Stimulated activated CD4-positive, alpha-beta T cell treated with anti-CD3 and anti-CD28 coated beads, Interleukin-15, amount 100 ng/mL, for 1 hour (primary cell): ENCODE results near the gene PKD1L1.

ENCODE experiments used
- DNase-seq, 2 donors: peaks; one replicate each; pipeline ENCODE4 v3.0.0-alpha.2; 2020; ENCODE audit warnings: low read depth in 1 of 2, low spot score in 1 of 2

PKD1L1 gene

GRCh38 chr7:47743965-47744591 is 204.2 kb downstream of the PKD1L1 start:
- DNase-seq = no peak

GRCh38 chr7:47741984-47742383 is 206.3 kb downstream of the PKD1L1 start:
- no peak for DNase-seq

DNA sequence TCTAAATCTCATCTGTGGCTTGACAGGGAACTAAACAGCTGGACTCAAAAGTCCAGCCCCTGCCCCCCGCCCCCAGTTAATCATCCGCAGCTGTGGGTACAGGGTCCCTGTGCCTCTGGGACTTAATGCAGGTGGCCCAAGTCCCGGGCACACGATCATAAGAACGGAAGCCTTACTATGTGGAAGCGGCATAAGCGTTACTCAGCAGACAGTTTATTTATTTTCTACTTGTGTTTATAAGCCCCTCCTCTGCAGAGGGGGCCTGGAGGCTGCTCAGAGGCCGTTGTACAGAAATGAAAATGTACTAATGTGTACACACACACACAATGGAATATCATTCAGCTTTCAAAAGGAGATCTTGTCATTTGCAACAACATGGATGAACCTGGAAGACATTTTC is 208.4 kb downstream of the PKD1L1 start:
- no peak for DNase-seq

DNA sequence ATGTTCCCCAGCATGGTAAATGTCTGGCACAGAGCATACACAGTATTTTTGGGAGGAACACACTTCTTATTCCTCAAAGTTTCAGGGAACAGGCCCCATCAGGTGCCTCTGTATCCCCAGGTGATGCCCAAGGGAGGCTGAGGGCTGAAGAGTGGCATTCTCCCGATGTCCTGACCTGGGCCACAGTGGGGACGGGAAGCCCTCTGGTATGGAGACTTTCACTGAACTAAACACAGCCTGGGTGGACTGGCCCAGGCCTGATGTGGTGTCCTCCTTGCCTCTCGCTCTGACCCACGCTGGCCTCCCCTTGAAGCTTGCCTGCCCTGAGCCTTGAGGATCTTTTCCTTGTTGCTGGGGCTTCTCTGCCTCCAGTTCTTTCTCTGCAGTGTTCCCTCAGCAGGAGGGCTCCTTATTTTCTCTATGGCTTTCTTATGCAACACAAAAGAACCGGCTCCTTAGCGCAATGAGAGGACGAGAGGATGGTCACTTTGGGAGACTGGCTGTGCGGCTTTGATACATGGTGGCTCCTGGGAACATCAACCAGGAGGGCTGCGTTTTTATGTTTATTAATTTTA is 208.9 kb downstream of the PKD1L1 start:
- DNase-seq = no peak

DNA sequence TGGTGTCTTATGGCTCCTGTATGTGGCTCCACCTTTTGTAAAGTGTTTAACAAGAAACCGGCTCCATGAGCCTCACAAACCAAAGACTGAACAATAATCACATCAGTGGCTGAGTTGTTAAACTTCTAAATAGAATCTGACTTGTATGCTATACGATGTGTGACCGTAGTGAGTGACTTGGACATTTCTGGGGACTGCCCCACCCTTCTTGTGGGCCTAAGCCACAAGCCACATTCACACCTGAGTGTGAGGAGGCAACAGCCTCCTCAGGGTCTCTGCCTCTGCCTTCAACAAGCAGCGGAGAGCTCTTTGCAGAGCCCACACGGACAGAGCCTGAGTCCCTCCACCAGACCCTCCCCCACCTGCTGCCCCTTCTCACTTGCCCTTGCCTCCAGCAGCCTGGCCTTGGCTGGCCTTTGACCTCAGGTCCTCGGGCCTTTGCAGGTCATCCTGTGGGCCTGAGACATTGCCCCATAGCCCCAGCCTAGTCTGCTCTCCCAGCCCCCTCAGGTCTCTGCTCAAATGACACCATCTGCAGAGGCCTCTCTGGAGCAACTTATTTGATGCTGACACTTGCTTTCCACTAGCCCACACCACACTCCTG is 209.6 kb downstream of the PKD1L1 start:
- no peak for DNase-seq

DNA sequence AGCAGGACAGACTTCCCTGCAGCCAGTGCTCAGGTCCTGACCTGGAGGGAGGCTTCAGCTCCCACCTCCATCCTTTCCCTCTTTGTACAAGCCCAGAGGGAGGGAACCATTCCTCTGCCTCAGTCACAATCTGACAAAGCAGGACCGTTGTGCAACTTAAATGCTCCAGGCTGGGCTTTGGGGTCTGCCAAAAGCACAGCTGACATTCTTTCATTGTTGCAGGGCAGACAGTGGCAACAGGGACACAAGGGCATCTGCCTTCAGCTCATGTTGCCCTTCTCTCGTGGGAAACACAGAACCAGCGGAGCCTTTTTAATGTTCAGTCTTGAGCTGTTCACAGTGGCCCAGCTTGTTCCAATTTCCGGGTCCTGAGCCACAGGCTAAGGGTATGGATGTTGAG is 210.7 kb downstream of the PKD1L1 start:
- DNase-seq = no peak

DNA sequence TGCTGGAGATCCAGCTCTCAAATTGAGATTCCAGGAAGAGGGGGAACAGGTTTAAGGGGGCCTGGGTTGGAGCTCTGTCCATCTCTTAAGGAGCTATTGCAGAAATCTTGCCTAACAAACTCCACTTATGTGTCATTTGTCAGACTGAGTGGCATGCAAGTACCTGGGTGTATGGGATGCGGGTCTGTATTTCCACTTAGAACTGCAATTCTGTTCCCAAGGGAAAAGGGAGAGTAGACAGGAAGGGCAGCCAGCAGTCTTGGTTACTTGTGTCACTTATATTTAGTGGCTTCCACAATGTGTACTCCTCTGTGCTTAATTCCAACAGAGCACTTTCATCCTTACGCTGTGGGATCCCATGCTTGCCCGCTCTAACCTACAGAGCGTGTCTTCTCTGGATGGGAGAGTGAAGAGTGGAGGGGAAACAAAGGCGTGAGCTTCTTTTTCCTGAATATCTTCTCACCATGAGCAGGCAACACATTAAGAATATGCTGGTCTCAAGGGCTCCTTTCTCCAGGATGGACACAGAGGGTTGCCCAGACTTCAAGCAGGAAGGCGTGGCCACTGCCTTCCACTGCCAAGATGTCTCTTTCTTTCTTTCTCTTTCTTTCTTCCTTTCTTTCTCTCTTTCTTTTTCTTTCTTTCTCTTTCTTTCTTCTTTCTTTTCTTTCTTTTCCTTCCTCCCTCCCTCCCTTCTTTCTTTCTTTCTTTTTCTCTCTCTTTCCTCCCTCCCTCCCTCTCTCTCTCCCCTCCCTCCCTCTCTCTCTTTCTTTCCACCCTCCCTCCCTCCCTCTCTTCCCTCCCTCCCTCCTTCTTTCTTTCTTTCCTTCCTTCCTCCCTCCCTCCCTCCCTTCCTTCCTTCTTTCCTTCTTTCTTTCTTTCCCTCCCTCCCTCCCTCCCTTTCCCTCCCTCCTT is 212.6 kb downstream of the PKD1L1 start:
- no peak for DNase-seq

DNA sequence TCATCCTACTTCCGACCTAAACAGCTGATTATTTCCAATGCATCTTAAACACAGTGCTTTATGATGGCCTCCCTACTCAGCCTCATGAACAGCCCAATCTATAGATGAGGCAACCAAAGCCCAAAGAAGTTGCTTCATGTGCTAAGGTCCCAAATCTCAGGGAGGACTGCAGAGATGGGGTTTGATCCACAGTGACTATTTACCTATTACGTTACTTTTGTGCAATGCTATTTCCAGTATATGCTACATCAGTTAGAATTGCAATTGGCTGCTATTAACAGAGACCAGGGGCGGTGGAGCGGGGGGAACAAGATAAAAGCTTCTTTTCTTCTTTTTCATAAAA is 213.3 kb downstream of the PKD1L1 start:
- DNase-seq = no peak

- DNase-seq = no peak
Measured at GRCh38 chr7:47734287-47734948, 213.8 kb downstream of the PKD1L1 start.

DNA sequence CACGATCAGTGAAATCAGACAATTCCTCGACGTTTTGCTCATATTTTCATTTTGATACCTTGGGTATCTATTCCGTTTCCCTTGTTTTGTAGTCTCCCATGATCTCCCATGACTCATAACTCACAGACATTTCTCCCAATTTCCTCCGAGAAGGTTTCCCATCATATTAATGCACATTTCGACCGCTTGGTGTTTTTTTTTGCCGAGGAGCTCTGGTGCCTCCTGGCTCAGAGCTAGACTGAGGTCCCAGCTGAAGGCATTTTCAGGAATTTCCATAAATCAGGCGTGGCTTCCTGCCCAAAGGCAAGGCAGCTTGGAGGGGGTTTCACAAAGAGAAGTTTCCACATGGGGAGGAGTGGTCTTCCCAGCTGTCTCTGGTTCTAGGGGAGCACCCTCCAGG is 218.1 kb downstream of the PKD1L1 start:
- DNase-seq = no peak

GRCh38 chr7:47726047-47726726 is 222.1 kb downstream of the PKD1L1 start:
- DNase-seq = no peak

GRCh38 chr7:47725031-47725780 is 223.1 kb downstream of the PKD1L1 start:
- no peak for DNase-seq
